Karpas-422 (cell line): ENCODE measurements around the gene DUSP10. TPM values are rescaled to one million over a fixed set of nuclear protein-coding genes. Genes with fewer than 3 reads are reported as not detected.

Source experiments
- DNase-seq: peaks from one replicate; pipeline ENCODE4 v3.0.0-alpha.2; 2015
- H2AFZ ChIP-seq: fragments of 200-600 bp; sonication (generic); 2 replicates; pipeline ENCODE4 v1.6.1; 2014; ENCODE audit warnings: antibody characterized with exemption, low read length, mixed read lengths
- H3K27ac ChIP-seq: fragments of 200-600 bp; sonication (generic); 2 replicates; pipeline ENCODE4 v1.5.1; 2014; ENCODE audit warnings: mild to moderate bottlenecking, low read length, moderate library complexity
- H3K27me3 ChIP-seq: fragments of 200-600 bp; sonication (generic); 2 replicates; pipeline ENCODE4 v1.6.1; 2014; ENCODE audit warnings: low read length, mixed read lengths
- H3K36me3 ChIP-seq: fragments of 200-600 bp; sonication (generic); 2 replicates; pipeline ENCODE4 v1.6.1; 2014; ENCODE audit warnings: low read length, mixed read lengths; ENCODE audit not compliant: insufficient read depth
- H3K4me1 ChIP-seq: fragments of 200-600 bp; sonication (generic); 2 replicates; pipeline ENCODE4 v1.6.1; 2014; ENCODE audit warnings: mild to moderate bottlenecking, low read length, mixed read lengths
- H3K4me2 ChIP-seq: fragments of 200-600 bp; sonication (generic); 2 replicates; pipeline ENCODE4 v1.6.1; 2014; ENCODE audit warnings: low read length, low read depth, mild to moderate bottlenecking; ENCODE audit not compliant: poor library complexity, severe bottlenecking
- H3K4me3 ChIP-seq: fragments of 200-600 bp; sonication (generic); 2 replicates; pipeline ENCODE4 v1.5.1; 2014; ENCODE audit warnings: mild to moderate bottlenecking, antibody characterized with exemption, low read length, mixed read lengths
- H3K79me2 ChIP-seq: fragments of 200-600 bp; sonication (generic); 2 replicates; pipeline ENCODE4 v1.6.1; 2014; ENCODE audit warnings: mild to moderate bottlenecking, low read length, mixed read lengths
- H3K9ac ChIP-seq: fragments of 200-600 bp; sonication (generic); 2 replicates; pipeline ENCODE4 v1.6.0; 2014; ENCODE audit warnings: low read length
- H3K9me2 ChIP-seq: fragments of 200-600 bp; sonication (generic), shearing (Covaris generic); replicated peaks from 2 replicates; pipeline ENCODE4 v1.6.0; 2014; ENCODE audit warnings: mild to moderate bottlenecking, low read length, moderate library complexity; ENCODE audit not compliant: insufficient read depth
- H3K9me3 ChIP-seq: fragments of 300-700, 200-600 bp; sonication (generic); 2 replicates; pipeline ENCODE4 v1.6.1; 2014; ENCODE audit warnings: low read length, mixed read lengths
- H4K20me1 ChIP-seq: fragments of 200-600 bp; sonication (generic); 2 replicates; pipeline ENCODE4 v1.6.1; 2014; ENCODE audit warnings: mild to moderate bottlenecking, antibody characterized with exemption, low read length, low read depth; ENCODE audit not compliant: insufficient read depth
- total RNA-seq: library from RNA; depleted of rRNA; stranded (reverse); fragments of >200 nt; shearing (Covaris generic); gene quantifications from 2 replicates; pipeline ENCODE4 v1.2.3, GENCODE V29; 2014; ENCODE audit warnings: low replicate concordance

The DUSP10 gene
- total RNA-seq, 1 experiment from 2014 or later = 1.1 TPM

- no peaks in the 10 kb centered on the region for H3K79me2 ChIP-seq
- H3K4me2 ChIP-seq = no peak overlapping the region
- no peaks in the 10 kb centered on the region for H3K36me3 ChIP-seq
- H3K9me2 ChIP-seq = no peaks in the 10 kb centered on the region
- no peaks in the 10 kb centered on the region for H3K27me3 ChIP-seq
- H3K27ac ChIP-seq = no peak overlapping the region
- no peak overlapping the region for H2AFZ ChIP-seq
- DNase-seq = no peak
- no peak overlapping the region for H3K9ac ChIP-seq
- H4K20me1 ChIP-seq = no peaks in the 10 kb centered on the region
- no peaks in the 10 kb centered on the region for H3K9me3 ChIP-seq
- no peaks in the 10 kb centered on the region for H3K4me1 ChIP-seq
- H3K4me3 ChIP-seq = no peak overlapping the region
Observed at GRCh38 chr1:221669441-221669840, 72.4 kb downstream of the DUSP10 start.

DNA sequence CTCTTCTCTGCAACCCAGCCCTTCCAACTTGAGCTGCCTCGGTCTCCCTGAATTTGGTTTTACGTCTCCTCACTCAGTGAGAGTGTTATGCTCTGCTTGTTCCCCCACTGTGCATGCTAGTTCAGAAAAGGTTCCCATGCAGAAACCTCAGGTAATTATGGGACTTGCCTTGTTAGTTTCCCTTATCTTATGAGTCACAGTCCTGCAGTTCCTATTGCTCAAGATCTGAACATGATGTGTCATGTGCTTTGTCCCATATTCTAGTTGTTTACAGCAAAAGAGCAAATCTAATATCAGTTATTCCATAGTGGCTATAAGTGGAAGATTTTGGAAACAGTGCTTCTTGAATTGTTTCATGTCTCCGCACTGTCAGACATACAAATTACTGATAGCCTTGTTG, 74.4 kb downstream of the DUSP10 start:
- Histone ChIP-seq H3K4me2 (no peak overlapping the region), H3K4me3 (no peak overlapping the region), H3K9ac (no peak overlapping the region), H3K9me2 (no peaks in the 10 kb centered on the region), H3K79me2 (no peaks in the 10 kb centered on the region), H3K4me1 (no peaks in the 10 kb centered on the region), H4K20me1 (no peaks in the 10 kb centered on the region), H3K27ac (no peak overlapping the region), H3K27me3 (no peaks in the 10 kb centered on the region), H3K9me3 (no peaks in the 10 kb centered on the region), H2AFZ (no peak overlapping the region), H3K36me3 (no peaks in the 10 kb centered on the region)
- DNase-seq = no peak

DNA sequence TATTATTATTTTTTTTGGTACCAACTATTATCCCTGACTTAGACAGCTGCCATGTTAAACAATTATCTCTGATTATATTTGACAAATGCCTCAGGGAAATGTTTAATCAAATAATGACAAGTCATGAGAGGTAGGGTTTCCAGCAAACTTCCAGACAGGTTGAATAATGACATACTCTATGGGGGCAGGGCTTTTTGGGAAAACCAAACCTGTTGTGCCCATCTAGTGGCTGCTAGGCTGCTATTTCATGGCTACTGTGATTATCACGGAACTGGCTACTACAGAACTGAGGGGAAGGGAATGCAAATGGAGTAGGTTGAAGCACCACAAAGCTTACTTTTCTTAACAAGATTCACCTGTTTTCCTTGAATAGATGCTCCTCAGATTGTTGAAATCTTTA, 77.6 kb downstream of the DUSP10 start:
- Histone ChIP-seq H2AFZ (no peak overlapping the region), H3K27ac (no peak overlapping the region), H3K9me2 (no peaks in the 10 kb centered on the region), H4K20me1 (no peaks in the 10 kb centered on the region), H3K4me3 (no peak overlapping the region), H3K4me1 (no peaks in the 10 kb centered on the region), H3K36me3 (no peaks in the 10 kb centered on the region), H3K9me3 (no peaks in the 10 kb centered on the region), H3K9ac (no peak overlapping the region), H3K27me3 (no peaks in the 10 kb centered on the region), H3K4me2 (no peak overlapping the region), H3K79me2 (no peaks in the 10 kb centered on the region)
- DNase-seq = no peak

GRCh38 chr1:221663321-221663720, 78.6 kb downstream of the DUSP10 start:
- H3K4me1 ChIP-seq = no peaks in the 10 kb centered on the region
- no peaks in the 10 kb centered on the region for H3K27me3 ChIP-seq
- no peak overlapping the region for H3K27ac ChIP-seq
- H3K36me3 ChIP-seq = no peaks in the 10 kb centered on the region
- no peaks in the 10 kb centered on the region for H3K79me2 ChIP-seq
- no peaks in the 10 kb centered on the region for H3K9me3 ChIP-seq
- no peak overlapping the region for H3K9ac ChIP-seq
- no peaks in the 10 kb centered on the region for H4K20me1 ChIP-seq
- H3K4me2 ChIP-seq = no peak overlapping the region
- no peak overlapping the region for H2AFZ ChIP-seq
- H3K9me2 ChIP-seq = no peaks in the 10 kb centered on the region
- DNase-seq = no peak
- no peak overlapping the region for H3K4me3 ChIP-seq

DNA sequence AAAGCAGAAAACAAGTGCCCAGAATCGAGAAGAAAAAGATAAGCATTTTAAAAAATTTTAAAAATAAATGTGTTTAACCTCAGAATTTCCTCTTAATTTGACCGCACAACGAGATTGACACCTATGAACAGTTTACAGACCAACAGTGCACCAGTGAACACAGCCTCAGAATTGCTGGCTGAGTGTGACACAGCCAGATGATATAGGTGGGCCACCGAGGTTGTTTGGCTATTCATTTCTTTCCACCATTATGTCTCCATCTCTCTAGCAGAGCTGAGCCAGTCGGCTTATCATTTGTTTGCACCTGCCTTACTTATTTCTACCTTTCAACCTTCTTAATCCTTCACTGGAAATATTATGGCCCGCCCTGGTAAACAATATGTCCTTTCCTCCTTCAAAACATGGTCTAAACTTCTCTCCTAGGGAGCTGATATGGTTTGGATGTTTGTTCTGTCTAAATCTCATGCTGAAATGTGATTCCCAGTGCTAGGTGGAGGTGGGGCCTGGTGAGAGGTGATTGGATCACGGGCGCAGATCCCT, 86.1 kb downstream of the DUSP10 start:
- Histone ChIP-seq H3K4me2 (no peak overlapping the region), H3K9ac (no peak overlapping the region), H3K4me1 (no peaks in the 10 kb centered on the region), H3K79me2 (no peaks in the 10 kb centered on the region), H3K4me3 (no peak overlapping the region), H3K27me3 (no peaks in the 10 kb centered on the region), H3K9me2 (no peaks in the 10 kb centered on the region), H3K36me3 (no peaks in the 10 kb centered on the region), H3K27ac (no peak overlapping the region), H2AFZ (no peak overlapping the region), H3K9me3 (no peaks in the 10 kb centered on the region), H4K20me1 (no peaks in the 10 kb centered on the region)
- DNase-seq = no peak
